DND-41 (cell line): ENCODE results near the gene IQGAP3.

Source experiments
- ATAC-seq: fragments of 200-7000 bp; cut with Tn5 transposase; 3 replicates; pipeline ENCODE4 v1.9.1; 2021; ENCODE audit warnings: low read depth; ENCODE audit not compliant: insufficient read depth
- DNase-seq: peaks from one replicate; pipeline ENCODE4 v3.0.0-alpha.2; 2020
- H2AFZ ChIP-seq: 2 replicates; pipeline ENCODE4 v1.6.0; 2012; ENCODE audit warnings: low read depth, low read length
- H3K27ac ChIP-seq: 2 replicates; pipeline ENCODE4 v1.5.1; 2012; ENCODE audit warnings: low read length, inconsistent platforms
- H3K27me3 ChIP-seq: fragments of 200-600 bp; sonication (generic); 2 replicates; pipeline ENCODE4 v1.6.0; 2012; ENCODE audit warnings: low read length, mild to moderate bottlenecking, inconsistent platforms; ENCODE audit not compliant: insufficient read depth, poor library complexity
- H3K36me3 ChIP-seq: 2 replicates; pipeline ENCODE4 v1.5.1; 2012; ENCODE audit warnings: low read length, inconsistent platforms; ENCODE audit not compliant: insufficient read depth
- H3K4me1 ChIP-seq: 2 replicates; pipeline ENCODE4 v1.5.1; 2012; ENCODE audit warnings: mild to moderate bottlenecking, low read length; ENCODE audit not compliant: insufficient read depth
- H3K4me2 ChIP-seq: 2 replicates; pipeline ENCODE4 v1.6.0; 2012; ENCODE audit warnings: mild to moderate bottlenecking, moderate library complexity, low read length, inconsistent platforms; ENCODE audit not compliant: insufficient read depth
- H3K4me3 ChIP-seq, 2 experiments: fragments of 200-600 bp in 1 of 2; shearing (Covaris generic) in 1 of 2; 2 replicates each; pipeline ENCODE4 v1.5.1; 2012 to 2016; ENCODE audit warnings: inconsistent platforms in 2 of 2, low read length in 2 of 2, mild to moderate bottlenecking in 2 of 2, low read depth in 1 of 2, moderate library complexity in 1 of 2
- H3K79me2 ChIP-seq: 2 replicates; pipeline ENCODE4 v1.6.0; 2012; ENCODE audit warnings: low read length, inconsistent platforms; ENCODE audit not compliant: insufficient read depth
- H3K9ac ChIP-seq: 2 replicates; pipeline ENCODE4 v1.6.0; 2012; ENCODE audit warnings: low read depth, mild to moderate bottlenecking, inconsistent platforms, low read length, moderate library complexity
- H3K9me3 ChIP-seq: 2 replicates; pipeline ENCODE4 v1.5.1; 2012; ENCODE audit warnings: low read length, moderate library complexity, mild to moderate bottlenecking, inconsistent platforms; ENCODE audit not compliant: insufficient read depth, severe bottlenecking
- H4K20me1 ChIP-seq: 2 replicates; pipeline ENCODE4 v1.6.0; 2012; ENCODE audit warnings: low read length; ENCODE audit not compliant: insufficient read depth
- EZH2 ChIP-seq: IDR thresholded peaks from 3 replicates; pipeline ENCODE4 v1.6.1; 2012; ENCODE audit warnings: borderline replicate concordance, low read depth, mild to moderate bottlenecking, moderate library complexity, low read length, inconsistent platforms; ENCODE audit not compliant: severe bottlenecking
- TF ChIP-seq, protein P1 (sequence below): IDR thresholded peaks from 2 replicates; pipeline ENCODE4 v1.5.1; 2012; ENCODE audit warnings: borderline replicate concordance, low read length, moderate library complexity, mild to moderate bottlenecking; ENCODE audit not compliant: poor library complexity, severe bottlenecking; ENCODE audit errors: extremely low read depth

Gene IQGAP3

DNA sequence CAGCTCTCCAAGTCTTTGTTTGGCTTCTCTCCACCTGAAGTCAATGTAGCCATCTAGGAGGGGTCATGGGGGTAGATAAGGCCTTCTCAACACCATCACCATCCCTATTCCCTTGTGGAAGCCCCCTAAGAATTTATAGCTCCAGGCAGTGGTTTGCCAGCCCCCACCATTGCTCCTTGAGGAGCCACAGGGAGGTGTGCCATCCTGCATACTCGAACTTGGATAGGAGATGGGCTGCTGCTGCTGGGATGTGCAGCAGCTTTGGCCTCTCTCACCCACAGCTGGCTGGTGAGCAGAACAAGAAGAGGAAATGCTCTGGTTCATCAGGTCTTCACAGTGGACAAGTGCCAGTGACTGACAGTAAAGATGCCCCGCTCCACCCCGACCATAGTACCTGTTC, 24.1 kb upstream of the IQGAP3 start:
- H3K9ac ChIP-seq, result no peak overlapping the region
- H3K4me3 ChIP-seq, result no peak overlapping the region
- no peak overlapping the region for H3K27ac ChIP-seq
- H3K79me2 ChIP-seq, result peaks cover 56% of the 10 kb centered on the region
- peaks cover 71% of the 10 kb centered on the region for H3K36me3 ChIP-seq
- H4K20me1 ChIP-seq, result peaks cover 13% of the 10 kb centered on the region; the same call in 1 of the 2 replicates
- H3K9me3 ChIP-seq, result no peaks in the 10 kb centered on the region
- ATAC-seq, result no peak
- no peak for DNase-seq
- no peak overlapping the region for H3K4me2 ChIP-seq
- no peak overlapping the region for H2AFZ ChIP-seq
- H3K4me1 ChIP-seq, result peaks cover 33% of the 10 kb centered on the region
- TF ChIP-seq, protein P1, sequence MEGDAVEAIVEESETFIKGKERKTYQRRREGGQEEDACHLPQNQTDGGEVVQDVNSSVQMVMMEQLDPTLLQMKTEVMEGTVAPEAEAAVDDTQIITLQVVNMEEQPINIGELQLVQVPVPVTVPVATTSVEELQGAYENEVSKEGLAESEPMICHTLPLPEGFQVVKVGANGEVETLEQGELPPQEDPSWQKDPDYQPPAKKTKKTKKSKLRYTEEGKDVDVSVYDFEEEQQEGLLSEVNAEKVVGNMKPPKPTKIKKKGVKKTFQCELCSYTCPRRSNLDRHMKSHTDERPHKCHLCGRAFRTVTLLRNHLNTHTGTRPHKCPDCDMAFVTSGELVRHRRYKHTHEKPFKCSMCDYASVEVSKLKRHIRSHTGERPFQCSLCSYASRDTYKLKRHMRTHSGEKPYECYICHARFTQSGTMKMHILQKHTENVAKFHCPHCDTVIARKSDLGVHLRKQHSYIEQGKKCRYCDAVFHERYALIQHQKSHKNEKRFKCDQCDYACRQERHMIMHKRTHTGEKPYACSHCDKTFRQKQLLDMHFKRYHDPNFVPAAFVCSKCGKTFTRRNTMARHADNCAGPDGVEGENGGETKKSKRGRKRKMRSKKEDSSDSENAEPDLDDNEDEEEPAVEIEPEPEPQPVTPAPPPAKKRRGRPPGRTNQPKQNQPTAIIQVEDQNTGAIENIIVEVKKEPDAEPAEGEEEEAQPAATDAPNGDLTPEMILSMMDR, result no peak
- no peaks in the 10 kb centered on the region for H3K27me3 ChIP-seq

DNA sequence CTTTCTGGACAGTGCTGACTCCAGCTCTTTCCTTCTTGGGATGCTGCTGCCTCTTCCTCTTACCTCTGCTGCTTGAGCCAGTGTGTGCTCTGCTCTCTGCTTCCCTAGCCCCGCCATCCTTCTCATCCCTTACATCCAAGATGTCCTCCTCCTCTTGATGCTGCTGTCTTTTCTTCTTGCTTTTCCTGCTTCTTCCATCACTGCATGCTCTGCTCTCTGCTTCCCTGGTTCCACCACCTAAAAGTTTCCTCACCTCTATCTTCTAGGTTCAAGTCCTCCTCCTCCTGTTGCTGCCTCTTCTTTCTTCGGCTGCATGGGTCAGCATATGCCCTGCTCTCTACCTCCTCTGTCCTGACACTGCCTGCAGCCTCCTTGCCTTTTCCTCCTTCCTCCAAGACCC, 22.7 kb upstream of the IQGAP3 start:
- H3K4me3 ChIP-seq, result no peak overlapping the region
- H3K27me3 ChIP-seq, result no peaks in the 10 kb centered on the region
- peaks cover 13% of the 10 kb centered on the region; the same call in 1 of the 2 replicates for H4K20me1 ChIP-seq
- no peaks in the 10 kb centered on the region for H3K9me3 ChIP-seq
- H2AFZ ChIP-seq, result no peak overlapping the region
- no peak for DNase-seq
- H3K27ac ChIP-seq, result no peak overlapping the region; the same call in 1 of the 2 replicates
- peaks cover 38% of the 10 kb centered on the region for H3K4me1 ChIP-seq
- no peak for ATAC-seq
- no peak overlapping the region for H3K4me2 ChIP-seq
- TF ChIP-seq, protein P1, result no peak
- TF ChIP-seq EZH2, result no peak
- H3K9ac ChIP-seq, result no peak overlapping the region
- H3K36me3 ChIP-seq, result peaks cover 71% of the 10 kb centered on the region
- peaks cover 44% of the 10 kb centered on the region for H3K79me2 ChIP-seq

DNA sequence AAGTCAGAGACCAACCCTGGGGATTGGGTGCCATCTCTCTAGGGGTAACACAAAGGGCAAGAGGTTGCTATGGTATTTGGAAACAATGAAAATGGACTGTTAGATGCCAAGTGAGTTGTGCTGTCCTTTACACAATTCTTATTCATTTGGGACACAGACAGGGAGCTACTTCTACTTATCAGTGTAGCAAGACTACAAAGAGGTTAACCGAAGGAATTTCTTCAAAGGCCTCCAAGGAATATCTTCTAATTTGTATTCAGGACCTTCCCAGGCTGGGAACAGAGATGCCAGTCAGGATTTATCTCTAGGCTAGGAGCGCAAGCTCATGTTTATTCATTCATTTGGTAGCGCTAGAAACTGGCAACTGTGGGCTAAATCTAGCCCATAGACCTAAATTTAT, 21.8 kb upstream of the IQGAP3 start:
- no peak for ATAC-seq
- H4K20me1 ChIP-seq, result peaks cover 13% of the 10 kb centered on the region; the same call in 1 of the 2 replicates

More for the DNA sequence above, 21.8 kb upstream of the IQGAP3 start:
- Histone ChIP-seq H3K9me3 (no peaks in the 10 kb centered on the region), H3K27me3 (no peaks in the 10 kb centered on the region), H3K79me2 (peaks cover 36% of the 10 kb centered on the region), H3K36me3 (peaks cover 67% of the 10 kb centered on the region), H2AFZ (no peak overlapping the region), H3K4me2 (no peak overlapping the region), H3K27ac (no peak overlapping the region), H3K4me1 (peaks cover 30% of the 10 kb centered on the region), H3K4me3 (no peak overlapping the region), H3K9ac (no peak overlapping the region)
- TF ChIP-seq, protein P1, result no peak
- TF ChIP-seq EZH2, result no peak
- no peak for DNase-seq
